HepG2 (cell line): ENCODE measurements around the gene DCAF4L1. TPM values are rescaled to one million over a fixed set of nuclear protein-coding genes. Genes with fewer than 3 reads are reported as not detected.

Experiments
- E2F5 ChIP-seq: sonication (generic); formaldehyde crosslinking; conservative IDR thresholded peaks from 2 replicates; pipeline ENCODE4 v1.4.0; 2020; ENCODE audit warnings: missing genetic modification reagents
- FOXA3 ChIP-seq: IDR thresholded peaks from 2 replicates; pipeline ENCODE4 v1.6.1; 2016; ENCODE audit warnings: missing genetic modification reagents, missing compliant biosample characterization
- KAT2B ChIP-seq: fragments of 150-350 bp; IDR thresholded peaks from 2 replicates; pipeline ENCODE4 v1.6.1; 2014; ENCODE audit warnings: low read depth, low read length, borderline replicate concordance
- LBX2 ChIP-seq: sonication (generic); formaldehyde crosslinking; IDR thresholded peaks from 2 replicates; pipeline ENCODE4 v1.5.0; 2020; ENCODE audit warnings: missing genetic modification reagents, mild to moderate bottlenecking, borderline replicate concordance
- MED8 ChIP-seq: sonication (generic); formaldehyde crosslinking; IDR thresholded peaks from 2 replicates; pipeline ENCODE4 v1.8.1; 2023; ENCODE audit warnings: mild to moderate bottlenecking, missing genetic modification reagents; ENCODE audit not compliant: insufficient replicate concordance
- POLR2G ChIP-seq: fragments of 200-400 bp; formaldehyde crosslinking; IDR thresholded peaks from 2 replicates; pipeline ENCODE4 v1.6.1; 2018; ENCODE audit warnings: mild to moderate bottlenecking, low read depth, low read length, moderate library complexity
- RNF2 ChIP-seq: fragments of 450-650 bp; conservative IDR thresholded peaks from 2 replicates; pipeline ENCODE4 v1.6.1; 2016; ENCODE audit warnings: low read depth
- SAFB2 ChIP-seq: sonication (generic); formaldehyde crosslinking; IDR thresholded peaks from 2 replicates; pipeline ENCODE4 v1.5.1; 2020; ENCODE audit warnings: missing genetic modification reagents, low read depth, mild to moderate bottlenecking, borderline replicate concordance
- SMAD1 ChIP-seq: sonication (generic); formaldehyde crosslinking; IDR thresholded peaks from 2 replicates; pipeline ENCODE4 v1.4.0; 2020; ENCODE audit warnings: missing genetic modification reagents, low read depth, mild to moderate bottlenecking, borderline replicate concordance
- SUZ12 ChIP-seq: fragments of 150-350 bp; IDR thresholded peaks from 2 replicates; pipeline ENCODE4 v1.6.1; 2014; ENCODE audit warnings: low read depth, low read length
- SYNCRIP ChIP-seq: fragments of 200-400 bp; formaldehyde crosslinking; IDR thresholded peaks from 2 replicates; pipeline ENCODE4 v1.6.1; 2018; ENCODE audit warnings: mild to moderate bottlenecking, low read depth, low read length; ENCODE audit not compliant: insufficient read depth
- THAP9 ChIP-seq: sonication (generic); formaldehyde crosslinking; IDR thresholded peaks from 2 replicates; pipeline ENCODE4; 2020; ENCODE audit warnings: missing genetic modification reagents, mild to moderate bottlenecking, borderline replicate concordance
- ZBTB33 ChIP-seq: sonication (generic); formaldehyde crosslinking; IDR thresholded peaks from 2 replicates; pipeline ENCODE4 v1.4.0; 2020; ENCODE audit warnings: missing genetic modification reagents
- ZNF350 ChIP-seq: sonication (generic); formaldehyde crosslinking; IDR thresholded peaks from 2 replicates; pipeline ENCODE4 v1.4.0; 2020; ENCODE audit warnings: mild to moderate bottlenecking, low read depth, missing genetic modification reagents, borderline replicate concordance
- ZNF432 ChIP-seq: sonication (generic); formaldehyde crosslinking; IDR thresholded peaks from 2 replicates; pipeline ENCODE4 v1.5.0; 2020; ENCODE audit warnings: missing genetic modification reagents, mild to moderate bottlenecking, borderline replicate concordance
- ZNF615 ChIP-seq: sonication (generic); formaldehyde crosslinking; IDR thresholded peaks from 2 replicates; pipeline ENCODE4 v1.5.0; 2020; ENCODE audit warnings: mild to moderate bottlenecking, missing genetic modification reagents, borderline replicate concordance
- ZNF746 ChIP-seq: sonication (generic); formaldehyde crosslinking; IDR thresholded peaks from 2 replicates; pipeline ENCODE4 v1.8.0; 2022; ENCODE audit warnings: mild to moderate bottlenecking, missing genetic modification reagents
- polyA plus RNA-seq, 8 experiments: library from polyadenylated mRNA; depleted of rRNA in 3 of 8; stranded (reverse) in 7 of 8; unstranded in 1 of 8; fragments of >200 nt; fragmentation: Illumina TruSeq in 4 of 8; extraction: Trizol in 4 of 8; gene quantifications; 2 replicates each; pipeline versions ENCODE4 v1.2.1 to v1.2.3, GENCODE V29; 2011 to 2016; ENCODE audit warnings: low read depth in 4 of 8, missing spikeins in 1 of 8, mixed read lengths in 1 of 8; ENCODE audit not compliant: insufficient read depth in 1 of 8
- total RNA-seq, 5 experiments: library from RNA; depleted of rRNA; stranded (reverse); fragments of >200 nt; fragmentation: Illumina TruSeq; extraction: Trizol; gene quantifications; 2 replicates each; pipeline ENCODE4 v1.2.3, GENCODE V29; 2016; ENCODE audit warnings: low read depth in 1 of 5
- TF ChIP-seq, protein P1 (sequence below): fragments of 450-650 bp; IDR thresholded peaks from 2 replicates; pipeline ENCODE4 v1.6.1; 2017; ENCODE audit warnings: mild to moderate bottlenecking
- TF ChIP-seq, protein P2 (sequence below): sonication (generic); formaldehyde crosslinking; IDR thresholded peaks from 2 replicates; pipeline ENCODE4 v1.5.0; 2020; ENCODE audit warnings: missing genetic modification reagents

DCAF4L1 gene
- total and polyA plus RNA-seq, 2 of the 13 experiments (the other 11 are each of a cell fraction or from before 2014, with no cell fraction given), result 0.05 to 0.09 TPM

GRCh38 chr4:41935652-41936021 lies 45.9 kb upstream of the DCAF4L1 start (continued):
- TF ChIP-seq, protein P1, sequence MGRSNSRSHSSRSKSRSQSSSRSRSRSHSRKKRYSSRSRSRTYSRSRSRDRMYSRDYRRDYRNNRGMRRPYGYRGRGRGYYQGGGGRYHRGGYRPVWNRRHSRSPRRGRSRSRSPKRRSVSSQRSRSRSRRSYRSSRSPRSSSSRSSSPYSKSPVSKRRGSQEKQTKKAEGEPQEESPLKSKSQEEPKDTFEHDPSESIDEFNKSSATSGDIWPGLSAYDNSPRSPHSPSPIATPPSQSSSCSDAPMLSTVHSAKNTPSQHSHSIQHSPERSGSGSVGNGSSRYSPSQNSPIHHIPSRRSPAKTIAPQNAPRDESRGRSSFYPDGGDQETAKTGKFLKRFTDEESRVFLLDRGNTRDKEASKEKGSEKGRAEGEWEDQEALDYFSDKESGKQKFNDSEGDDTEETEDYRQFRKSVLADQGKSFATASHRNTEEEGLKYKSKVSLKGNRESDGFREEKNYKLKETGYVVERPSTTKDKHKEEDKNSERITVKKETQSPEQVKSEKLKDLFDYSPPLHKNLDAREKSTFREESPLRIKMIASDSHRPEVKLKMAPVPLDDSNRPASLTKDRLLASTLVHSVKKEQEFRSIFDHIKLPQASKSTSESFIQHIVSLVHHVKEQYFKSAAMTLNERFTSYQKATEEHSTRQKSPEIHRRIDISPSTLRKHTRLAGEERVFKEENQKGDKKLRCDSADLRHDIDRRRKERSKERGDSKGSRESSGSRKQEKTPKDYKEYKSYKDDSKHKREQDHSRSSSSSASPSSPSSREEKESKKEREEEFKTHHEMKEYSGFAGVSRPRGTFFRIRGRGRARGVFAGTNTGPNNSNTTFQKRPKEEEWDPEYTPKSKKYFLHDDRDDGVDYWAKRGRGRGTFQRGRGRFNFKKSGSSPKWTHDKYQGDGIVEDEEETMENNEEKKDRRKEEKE, result no peak
- no peak for TF ChIP-seq KAT2B
- peak; percentile 52; the same call in 1 of the 2 replicates for TF ChIP-seq RNF2
- TF ChIP-seq, protein P2, sequence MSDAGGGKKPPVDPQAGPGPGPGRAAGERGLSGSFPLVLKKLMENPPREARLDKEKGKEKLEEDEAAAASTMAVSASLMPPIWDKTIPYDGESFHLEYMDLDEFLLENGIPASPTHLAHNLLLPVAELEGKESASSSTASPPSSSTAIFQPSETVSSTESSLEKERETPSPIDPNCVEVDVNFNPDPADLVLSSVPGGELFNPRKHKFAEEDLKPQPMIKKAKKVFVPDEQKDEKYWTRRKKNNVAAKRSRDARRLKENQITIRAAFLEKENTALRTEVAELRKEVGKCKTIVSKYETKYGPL, result no peak
- TF ChIP-seq MED8 (CRISPR knock-in tag), result no peak
- TF ChIP-seq FOXA3 (CRISPR knock-in tag), result 0 out of 2 replicates have a peak, but pooled peaks have one; percentile 38
- no peak for TF ChIP-seq THAP9 (CRISPR knock-in tag)
- TF ChIP-seq ZNF615 (CRISPR knock-in tag), result no peak
- TF ChIP-seq SAFB2 (CRISPR knock-in tag), result no peak
- TF ChIP-seq ZNF432, result no peak
- no peak for TF ChIP-seq ZNF350 (CRISPR knock-in tag)
- TF ChIP-seq LBX2, result no peak
- TF ChIP-seq POLR2G, result no peak
- no peak for TF ChIP-seq ZNF746 (CRISPR knock-in tag)
- TF ChIP-seq SMAD1 (CRISPR knock-in tag), result no peak
- no peak for TF ChIP-seq E2F5 (CRISPR knock-in tag)
- TF ChIP-seq ZBTB33 (CRISPR knock-in tag), result no peak
- TF ChIP-seq SUZ12, result no peak
- no peak for TF ChIP-seq SYNCRIP
